HG03139 (cell line): Measurements from ENCODE around the gene ANP32A.
"Not testable (repeated sequence)": the region's sequence is repeated elsewhere in the genome, so short reads cannot be mapped to it uniquely, and the experiment has no call there.

Source experiments
- ATAC-seq: cut with Tn5 transposase; IDR thresholded peaks from one replicate; pipeline ENCODE4 v1.9.1; 2021; ENCODE audit not compliant: unreplicated experiment

ANP32A gene

DNA sequence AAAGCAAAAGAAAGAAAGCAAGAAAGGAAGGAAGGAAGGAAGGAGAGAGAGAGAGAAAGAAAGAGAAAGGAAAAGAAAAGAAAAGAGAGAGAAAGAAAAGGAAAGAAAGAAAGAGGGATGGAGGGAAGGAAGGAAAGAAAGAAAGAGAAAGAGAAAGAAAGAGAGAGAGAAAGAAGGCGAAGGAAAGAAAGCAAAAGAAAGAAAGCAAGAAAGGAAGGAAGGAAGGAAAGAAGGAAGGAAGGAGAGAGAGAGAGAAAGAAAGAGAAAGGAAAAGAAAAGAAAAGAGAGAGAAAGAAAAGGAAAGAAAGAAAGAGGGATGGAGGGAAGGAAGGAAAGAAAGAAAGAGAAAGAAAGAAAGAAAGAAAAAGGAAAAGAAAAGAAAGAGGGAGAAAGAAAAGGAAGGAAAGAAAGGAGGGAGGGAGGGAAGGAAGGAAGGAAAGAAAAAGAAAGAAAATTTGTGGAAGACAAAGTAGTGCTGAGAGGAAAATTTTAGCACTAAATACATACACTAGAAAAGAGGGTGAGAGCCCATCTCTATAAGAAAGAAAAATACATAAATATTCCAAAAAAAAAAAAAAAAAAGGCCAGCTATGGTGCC lies 60.6 kb downstream of the ANP32A start:
- not testable (repeated sequence) for ATAC-seq

DNA sequence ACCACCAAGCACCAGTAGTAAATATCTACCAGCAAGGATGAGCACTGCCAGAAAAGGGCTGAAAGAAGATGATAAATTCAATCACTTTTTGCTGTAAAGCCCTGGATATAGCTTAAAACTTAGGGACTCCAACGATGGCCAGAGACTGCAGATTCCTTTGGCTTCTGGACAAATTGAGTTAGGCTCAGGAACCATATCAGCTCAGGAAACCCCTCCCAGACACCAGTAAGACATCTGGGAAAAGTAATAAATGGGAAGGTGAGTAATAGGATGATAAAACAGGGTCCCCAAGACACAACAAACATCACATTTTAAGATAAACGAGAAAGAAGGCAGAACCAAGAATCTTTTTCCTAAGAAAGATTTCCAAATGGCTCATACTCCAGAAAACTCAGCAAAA lies 65.0 kb downstream of the ANP32A start:
- ATAC-seq, result no peak

DNA sequence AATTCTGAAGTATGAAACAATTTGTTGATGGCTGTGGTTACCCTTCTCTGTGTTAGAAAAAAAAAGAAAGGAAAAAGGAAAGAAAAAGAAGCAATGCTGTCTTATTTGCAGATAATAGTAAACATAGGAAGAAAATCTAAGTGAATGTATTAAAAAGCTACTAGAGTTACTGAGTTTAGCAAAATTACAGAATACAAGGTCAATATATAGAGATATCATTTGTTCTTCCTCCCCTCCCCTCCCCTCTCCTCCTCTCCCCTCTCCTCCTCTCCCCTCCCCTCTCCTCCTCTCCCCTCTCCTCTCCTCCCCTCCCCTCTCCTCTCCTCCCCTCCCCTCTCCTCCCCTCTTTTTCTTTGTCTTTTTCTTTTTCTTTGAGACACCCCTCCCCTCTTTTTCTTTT lies 69.1 kb downstream of the ANP32A start:
- ATAC-seq, result no peak

- ATAC-seq, result no peak
Measured at GRCh38 chr15:68749793-68750192, 70.9 kb downstream of the ANP32A start.

DNA sequence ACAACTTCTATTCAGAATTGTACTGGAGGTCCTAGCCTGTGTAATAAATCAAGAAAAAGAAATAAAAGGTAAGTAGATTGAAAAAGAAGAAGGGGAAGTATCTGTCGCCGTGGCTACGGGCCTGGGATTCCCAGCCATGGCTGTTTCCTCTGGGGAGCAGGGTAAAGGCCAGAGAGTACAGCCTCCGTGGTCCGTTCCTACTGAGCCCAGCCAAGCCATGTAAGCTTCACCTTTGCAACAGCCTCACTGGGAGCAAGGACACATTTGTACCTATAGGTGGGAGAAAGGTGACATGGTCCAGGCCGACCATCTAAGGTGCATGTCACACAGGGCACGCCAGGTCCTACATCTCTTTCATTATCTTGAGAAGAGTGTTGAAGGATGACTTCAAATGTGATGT lies 71.3 kb downstream of the ANP32A start:
- no peak for ATAC-seq

DNA sequence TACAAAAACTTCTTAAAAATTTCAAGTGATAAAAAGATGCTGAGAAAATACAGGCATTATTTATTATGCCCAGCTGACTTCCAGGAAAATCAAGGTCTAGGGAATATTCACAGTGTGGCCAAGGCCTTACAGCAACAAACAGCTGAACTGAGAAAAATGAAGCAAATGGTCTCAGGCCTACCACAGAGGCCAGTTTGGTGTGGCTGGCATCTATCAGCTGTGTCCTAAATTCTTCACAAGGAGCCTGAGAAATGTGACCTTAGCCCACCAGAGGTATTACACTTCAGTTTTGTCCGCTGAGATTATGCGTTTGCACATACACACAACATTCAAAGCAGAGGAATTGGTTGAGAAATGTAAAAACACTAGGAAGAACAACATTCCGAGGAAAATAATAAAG lies 77.4 kb downstream of the ANP32A start:
- ATAC-seq, result no peak

GRCh38 chr15:68739390-68740080 lies 81.2 kb downstream of the ANP32A start:
- no peak for ATAC-seq

DNA sequence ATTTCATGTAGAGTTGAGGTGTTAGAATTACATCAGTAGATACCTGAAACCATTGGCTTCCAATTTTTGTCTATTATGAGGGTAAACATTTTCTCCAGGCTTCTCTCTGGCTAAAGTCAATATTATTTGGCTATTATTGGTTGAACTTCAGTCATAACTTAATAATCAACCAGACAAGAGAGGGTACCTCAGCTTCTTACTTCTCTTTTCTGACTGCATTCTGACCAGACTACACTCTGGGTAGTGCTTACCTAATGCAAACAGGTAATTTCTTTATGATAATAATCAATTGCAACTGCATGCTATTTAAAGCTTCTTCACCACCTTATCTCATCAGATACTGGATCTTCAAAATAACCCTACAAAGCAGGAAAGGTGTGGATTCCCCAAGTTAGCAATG lies 85.1 kb downstream of the ANP32A start:
- no peak for ATAC-seq

DNA sequence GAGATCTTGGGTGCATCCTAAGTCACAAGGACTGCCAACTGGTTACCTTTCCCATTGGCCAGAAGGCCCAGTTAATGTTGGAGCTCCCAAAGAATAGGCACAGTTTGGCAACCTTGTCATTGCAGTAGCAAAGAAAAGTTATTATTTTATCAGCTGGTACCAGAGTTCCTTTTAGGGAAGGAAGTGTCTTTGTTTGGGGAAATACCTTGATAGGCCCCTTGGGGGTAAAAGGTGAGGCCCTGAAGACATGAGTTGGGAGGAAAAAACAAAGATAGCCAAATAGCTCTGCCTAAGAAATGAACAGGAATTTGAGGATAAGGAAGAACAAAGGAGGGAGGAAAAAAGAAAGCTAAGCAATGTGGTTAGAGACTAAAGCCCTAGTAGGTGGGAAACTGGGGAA lies 85.8 kb downstream of the ANP32A start:
- no peak for ATAC-seq

DNA sequence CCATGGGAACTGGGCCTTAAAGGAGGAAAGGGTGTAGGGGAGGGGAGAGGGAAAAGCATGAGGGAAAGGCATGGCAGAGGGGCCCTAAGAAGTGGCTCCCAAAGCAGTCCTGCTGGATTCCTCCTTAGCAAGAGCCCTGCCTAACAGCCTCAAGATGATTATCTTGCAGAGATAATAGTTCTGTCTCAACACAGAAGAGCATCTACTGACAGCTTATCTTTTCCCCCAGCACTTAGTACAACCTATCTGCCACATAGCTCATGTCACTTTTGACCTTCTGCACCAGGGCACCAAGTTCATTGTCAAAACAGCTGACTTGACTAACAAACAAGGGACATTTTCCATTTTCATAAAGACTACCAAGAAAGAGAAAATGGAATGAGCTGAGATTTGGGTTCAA lies 86.3 kb downstream of the ANP32A start:
- ATAC-seq, result no peak

GRCh38 chr15:68733666-68734065 lies 87.0 kb downstream of the ANP32A start:
- ATAC-seq, result no peak

DNA sequence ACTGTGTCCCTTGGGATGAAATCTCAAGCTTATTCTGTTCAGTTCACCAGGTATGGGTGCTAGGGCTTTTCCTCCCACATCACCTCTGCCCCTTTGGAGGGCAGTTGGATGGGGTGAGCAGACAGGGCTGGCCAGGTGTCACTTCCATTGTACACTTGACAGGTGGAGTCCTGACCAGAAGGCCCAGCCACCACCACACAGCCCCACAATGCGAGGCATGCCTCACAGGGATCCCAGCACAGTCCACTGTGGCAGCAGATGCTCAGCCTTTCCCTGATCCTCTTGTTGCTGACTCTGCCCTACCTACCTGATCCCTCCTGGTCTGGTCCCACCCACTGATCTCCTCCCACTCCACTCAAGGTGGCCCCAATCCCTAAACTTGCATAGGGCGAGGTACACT lies 88.2 kb downstream of the ANP32A start:
- ATAC-seq, result no peak

DNA sequence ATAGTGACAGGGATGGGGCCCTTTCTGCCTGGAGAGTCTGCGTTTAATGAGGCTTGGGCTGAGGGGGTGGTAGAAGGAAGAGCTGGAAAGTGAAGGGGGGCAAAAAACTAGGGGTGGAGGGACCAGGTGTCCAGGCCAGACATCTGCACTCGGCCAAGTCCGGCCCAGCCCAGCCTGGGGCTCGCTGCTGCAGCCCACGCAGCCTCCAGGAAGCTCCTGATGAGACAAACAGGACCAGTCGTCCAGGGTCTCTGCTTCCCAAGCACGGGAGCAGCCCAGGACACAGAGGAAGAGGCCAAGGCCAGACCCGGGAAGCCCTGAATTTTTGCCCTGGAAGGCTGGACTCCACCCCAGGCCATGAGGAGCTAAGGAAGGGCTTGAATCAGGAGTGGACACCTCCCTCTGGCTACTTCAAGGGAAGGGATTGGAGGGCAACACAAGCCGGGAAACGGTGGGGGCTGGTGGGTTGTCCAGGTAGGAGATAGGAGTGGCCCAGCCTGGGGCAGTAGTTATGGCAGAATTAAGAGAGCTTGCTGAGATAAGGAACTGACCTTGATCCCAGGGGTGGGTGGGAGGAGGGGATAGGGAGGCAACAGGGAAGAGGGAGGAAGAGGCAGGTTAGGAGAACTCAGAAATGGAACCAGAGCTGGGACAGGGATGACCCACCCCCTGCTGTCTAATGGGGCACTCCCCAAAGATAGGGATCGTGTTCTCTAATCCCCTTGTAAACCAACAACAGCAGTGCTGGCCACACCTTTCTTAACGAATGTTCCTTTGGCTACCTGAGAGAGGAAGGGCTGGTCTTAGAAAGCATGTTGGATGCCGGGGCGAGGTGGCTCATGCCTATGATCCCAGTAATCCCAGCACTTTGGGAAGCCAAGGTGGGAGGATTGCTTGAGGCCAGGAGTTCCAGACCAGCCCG lies 89.5 kb downstream of the ANP32A start:
- no peak for ATAC-seq

- no peak for ATAC-seq
Measured at GRCh38 chr15:68730471-68730919, 90.2 kb downstream of the ANP32A start.

GRCh38 chr15:68729789-68730411 lies 90.8 kb downstream of the ANP32A start:
- ATAC-seq, result no peak
